MM.1S (cell line): Measurements from ENCODE around the gene TBC1D16.

Experiments
- DNase-seq: peaks from one replicate; pipeline ENCODE4 v3.0.0-alpha.2; 2015
- H2AFZ ChIP-seq: fragments of 300-600 bp; sonication (generic); 2 replicates; pipeline ENCODE4 v1.6.0; 2016; ENCODE audit warnings: antibody characterized with exemption, low read length
- H3F3A ChIP-seq: fragments of 300-600 bp; sonication (generic); 2 replicates; pipeline ENCODE4 v1.6.1; 2016; ENCODE audit warnings: mild to moderate bottlenecking, antibody characterized with exemption, low read length, moderate library complexity, mixed read lengths; ENCODE audit not compliant: insufficient read depth
- H3K27ac ChIP-seq: fragments of 300-600 bp; sonication (generic); 2 replicates; pipeline ENCODE4 v1.5.1; 2016; ENCODE audit warnings: mild to moderate bottlenecking, low read length
- H3K27me3 ChIP-seq: fragments of 300-600 bp; sonication (generic); replicated peaks from 2 replicates; pipeline ENCODE4 v1.6.0; 2016; ENCODE audit warnings: low read length; ENCODE audit not compliant: insufficient read depth
- H3K36me3 ChIP-seq: fragments of 300-600 bp; sonication (generic); replicated peaks from 2 replicates; pipeline ENCODE4 v1.6.1; 2016; ENCODE audit warnings: mild to moderate bottlenecking, low read length, mixed read lengths; ENCODE audit not compliant: insufficient read depth
- H3K4me1 ChIP-seq: fragments of 300-600 bp; sonication (generic); 2 replicates; pipeline ENCODE4 v1.6.1; 2016; ENCODE audit warnings: low read length, mixed read lengths
- H3K4me2 ChIP-seq: fragments of 300-600 bp; sonication (generic); 2 replicates; pipeline ENCODE4 v1.6.0; 2016; ENCODE audit warnings: low read depth, low read length
- H3K4me3 ChIP-seq: fragments of 300-600 bp; sonication (generic); 2 replicates; pipeline ENCODE4 v1.5.1; 2016; ENCODE audit warnings: low read length, mixed read lengths
- H3K79me2 ChIP-seq: fragments of 300-600 bp; sonication (generic); 2 replicates; pipeline ENCODE4 v1.6.1; 2016; ENCODE audit warnings: mixed run types, low read length, mixed read lengths
- H3K9ac ChIP-seq: fragments of 300-600 bp; sonication (generic); 2 replicates; pipeline ENCODE4 v1.6.1; 2016; ENCODE audit warnings: low read length, mixed read lengths
- H3K9me2 ChIP-seq: fragments of 300-600 bp; sonication (generic); replicated peaks from 2 replicates; pipeline ENCODE4 v1.6.1; 2016; ENCODE audit warnings: mild to moderate bottlenecking, low read length, mixed read lengths; ENCODE audit not compliant: insufficient read depth
- H3K9me3 ChIP-seq: fragments of 300-600 bp; sonication (generic); replicated peaks from 2 replicates; pipeline ENCODE4 v1.6.1; 2016; ENCODE audit warnings: mild to moderate bottlenecking, low read length, mixed read lengths; ENCODE audit not compliant: insufficient read depth
- H4K20me1 ChIP-seq: fragments of 300-600 bp; sonication (generic); 2 replicates; pipeline ENCODE4 v1.6.1; 2016; ENCODE audit warnings: mild to moderate bottlenecking, low read length, moderate library complexity, mixed read lengths; ENCODE audit not compliant: insufficient read depth
- CTCF ChIP-seq: fragments of 300-600 bp; sonication (generic); IDR thresholded peaks from 2 replicates; pipeline ENCODE4 v1.5.1; 2016; ENCODE audit warnings: antibody characterized with exemption, low read length, mixed read lengths
- EZH2 ChIP-seq: fragments of 300-600 bp; sonication (generic); optimal IDR thresholded peaks from 2 replicates; pipeline ENCODE3; 2017; ENCODE audit warnings: low read depth, mild to moderate bottlenecking, antibody characterized with exemption, low read length, mixed read lengths
- EZH2phosphoT487 ChIP-seq: fragments of 300-600 bp; sonication (generic); IDR thresholded peaks from 2 replicates; pipeline ENCODE4 v1.6.1; 2018; ENCODE audit warnings: antibody characterized with exemption, low read length

The TBC1D16 gene

DNA sequence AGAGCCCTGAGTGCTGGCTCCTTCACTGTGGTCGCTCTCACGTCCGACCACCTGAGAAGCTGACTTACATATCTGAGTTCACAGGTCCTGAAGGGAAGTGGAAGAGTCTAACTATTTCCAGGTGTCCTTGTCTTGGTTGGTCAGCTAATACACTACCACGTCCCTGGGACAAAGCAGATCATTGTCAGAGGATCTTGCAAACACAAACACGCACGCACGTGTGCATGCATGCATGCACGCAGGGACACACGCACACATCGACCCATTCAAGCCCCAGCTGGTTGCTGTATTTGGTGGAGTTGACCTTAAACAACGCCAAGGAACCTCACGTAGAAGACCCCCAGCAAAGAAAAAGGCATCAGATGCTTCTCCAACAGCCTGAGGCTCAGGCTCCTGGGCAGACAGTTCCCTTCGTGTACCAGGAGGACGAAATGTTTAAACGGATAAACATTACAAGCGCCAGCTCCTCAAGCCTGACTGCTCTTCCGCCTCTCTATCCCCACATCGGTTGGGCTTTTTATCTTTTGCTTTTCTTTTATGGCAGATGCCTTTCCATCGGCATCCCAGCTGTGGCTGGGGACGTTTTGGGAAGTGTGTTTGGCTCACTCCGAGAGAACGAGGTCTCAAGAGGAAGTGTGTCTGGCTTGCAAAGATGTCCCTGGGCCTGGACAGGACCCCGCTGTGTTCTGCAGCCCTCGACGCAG lies 95.8 kb downstream of the TBC1D16 start:
- H3K9ac ChIP-seq = no peak overlapping the region
- H4K20me1 ChIP-seq = no peaks in the 10 kb centered on the region
- H3K36me3 ChIP-seq = no peaks in the 10 kb centered on the region
- no peaks in the 10 kb centered on the region for H3F3A ChIP-seq
- H3K4me1 ChIP-seq = no peaks in the 10 kb centered on the region
- H3K9me3 ChIP-seq = no peaks in the 10 kb centered on the region
- TF ChIP-seq EZH2 = no peak
- no peak for TF ChIP-seq CTCF
- TF ChIP-seq EZH2phosphoT487 = no peak
- H3K27ac ChIP-seq = no peak overlapping the region
- no peak overlapping the region for H2AFZ ChIP-seq
- H3K27me3 ChIP-seq = peaks cover 96% of the 10 kb centered on the region
- no peak overlapping the region for H3K4me2 ChIP-seq
- no peak for DNase-seq
- H3K9me2 ChIP-seq = no peaks in the 10 kb centered on the region
- no peaks in the 10 kb centered on the region for H3K79me2 ChIP-seq
- no peak overlapping the region for H3K4me3 ChIP-seq

DNA sequence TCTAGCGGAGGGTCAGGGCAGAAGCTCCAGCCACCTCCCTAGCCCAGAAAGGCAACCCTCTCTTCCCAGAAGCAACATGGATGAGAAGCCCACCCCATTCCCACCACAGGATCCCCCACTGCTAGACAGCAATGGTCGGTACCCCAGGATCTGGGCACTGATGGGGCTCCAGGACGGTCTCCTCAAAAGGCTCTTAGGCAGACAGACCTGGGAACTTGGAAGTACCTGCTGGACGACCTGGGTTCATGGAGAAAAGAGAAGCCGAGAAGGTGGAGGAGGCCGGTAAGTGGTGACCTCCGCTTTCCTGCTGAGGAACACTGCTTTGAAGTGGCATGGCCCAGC lies 96.6 kb downstream of the TBC1D16 start:
- TF ChIP-seq EZH2phosphoT487 (no peak), CTCF (no peak), EZH2 (no peak)
- no peaks in the 10 kb centered on the region for H3K36me3 ChIP-seq

GRCh38 chr17:79938336-79939093 lies 97.2 kb downstream of the TBC1D16 start:
- Histone ChIP-seq H3K4me1 (no peaks in the 10 kb centered on the region), H3F3A (no peaks in the 10 kb centered on the region), H3K9me3 (no peaks in the 10 kb centered on the region), H3K4me3 (no peak overlapping the region), H3K79me2 (no peaks in the 10 kb centered on the region), H4K20me1 (no peaks in the 10 kb centered on the region), H3K9me2 (no peaks in the 10 kb centered on the region), H3K27ac (no peak overlapping the region), H3K4me2 (no peak overlapping the region), H3K9ac (no peak overlapping the region), H3K27me3 (peaks cover 96% of the 10 kb centered on the region), H2AFZ (no peak overlapping the region), H3K36me3 (no peaks in the 10 kb centered on the region)
- no peak for TF ChIP-seq EZH2phosphoT487
- no peak for TF ChIP-seq CTCF
- no peak for TF ChIP-seq EZH2
- no peak for DNase-seq

More for the DNA sequence above, 96.6 kb downstream of the TBC1D16 start:
- no peak overlapping the region for H3K27ac ChIP-seq
- no peaks in the 10 kb centered on the region for H3F3A ChIP-seq
- no peaks in the 10 kb centered on the region for H4K20me1 ChIP-seq
- DNase-seq = no peak
- no peaks in the 10 kb centered on the region for H3K9me3 ChIP-seq
- no peaks in the 10 kb centered on the region for H3K79me2 ChIP-seq
- no peak overlapping the region for H2AFZ ChIP-seq
- H3K9ac ChIP-seq = no peak overlapping the region
- H3K27me3 ChIP-seq = peaks cover 96% of the 10 kb centered on the region
- H3K9me2 ChIP-seq = no peaks in the 10 kb centered on the region
- H3K4me1 ChIP-seq = no peaks in the 10 kb centered on the region
- H3K4me2 ChIP-seq = no peak overlapping the region
- no peak overlapping the region for H3K4me3 ChIP-seq
